Sigmoid colon (tissue), 3 donors: ENCODE measurements around the gene SLC38A2.

Source experiments
- POLR2A ChIP-seq, 2 donors: fragments of 450-650 bp; IDR thresholded peaks; one replicate each; pipeline ENCODE4 v1.6.1; 2016; ENCODE audit warnings: antibody characterized with exemption in 2 of 2, mild to moderate bottlenecking in 2 of 2, moderate library complexity in 2 of 2
- TF ChIP-seq, protein P1 (sequence below), 4 experiments: fragments of 450-650 bp in 3 of 4; fragments of 200-600 bp in 1 of 4; IDR thresholded peaks; one replicate each; pipeline ENCODE4 v1.5.1; 2016 to 2019; ENCODE audit warnings: antibody characterized with exemption in 4 of 4, mild to moderate bottlenecking in 3 of 4, moderate library complexity in 2 of 4

- TF ChIP-seq POLR2A (IDR thresholded peaks at IDR 0.05), result no peak
- TF ChIP-seq, protein P1, sequence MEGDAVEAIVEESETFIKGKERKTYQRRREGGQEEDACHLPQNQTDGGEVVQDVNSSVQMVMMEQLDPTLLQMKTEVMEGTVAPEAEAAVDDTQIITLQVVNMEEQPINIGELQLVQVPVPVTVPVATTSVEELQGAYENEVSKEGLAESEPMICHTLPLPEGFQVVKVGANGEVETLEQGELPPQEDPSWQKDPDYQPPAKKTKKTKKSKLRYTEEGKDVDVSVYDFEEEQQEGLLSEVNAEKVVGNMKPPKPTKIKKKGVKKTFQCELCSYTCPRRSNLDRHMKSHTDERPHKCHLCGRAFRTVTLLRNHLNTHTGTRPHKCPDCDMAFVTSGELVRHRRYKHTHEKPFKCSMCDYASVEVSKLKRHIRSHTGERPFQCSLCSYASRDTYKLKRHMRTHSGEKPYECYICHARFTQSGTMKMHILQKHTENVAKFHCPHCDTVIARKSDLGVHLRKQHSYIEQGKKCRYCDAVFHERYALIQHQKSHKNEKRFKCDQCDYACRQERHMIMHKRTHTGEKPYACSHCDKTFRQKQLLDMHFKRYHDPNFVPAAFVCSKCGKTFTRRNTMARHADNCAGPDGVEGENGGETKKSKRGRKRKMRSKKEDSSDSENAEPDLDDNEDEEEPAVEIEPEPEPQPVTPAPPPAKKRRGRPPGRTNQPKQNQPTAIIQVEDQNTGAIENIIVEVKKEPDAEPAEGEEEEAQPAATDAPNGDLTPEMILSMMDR (IDR thresholded peaks at IDR 0.05), result no peak
These were observed 12.8 kb downstream of the SLC38A2 start for GRCh38 chr12:46359667-46360280.
